ENCODE results near the gene LPP.

The LPP gene

GRCh38 chr3:188889054-188889491 lies 735.1 kb downstream of the LPP start:
- DNase-seq (ENCODE audit: low read depth), result no peak

GRCh38 chr3:188890572-188891270 lies 736.8 kb downstream of the LPP start:
- DNase-seq (ENCODE audit: low read depth), result no peak

GRCh38 chr3:188899881-188900280 lies 745.9 kb downstream of the LPP start:
- no peak for DNase-seq (ENCODE audit: low read depth)

DNA sequence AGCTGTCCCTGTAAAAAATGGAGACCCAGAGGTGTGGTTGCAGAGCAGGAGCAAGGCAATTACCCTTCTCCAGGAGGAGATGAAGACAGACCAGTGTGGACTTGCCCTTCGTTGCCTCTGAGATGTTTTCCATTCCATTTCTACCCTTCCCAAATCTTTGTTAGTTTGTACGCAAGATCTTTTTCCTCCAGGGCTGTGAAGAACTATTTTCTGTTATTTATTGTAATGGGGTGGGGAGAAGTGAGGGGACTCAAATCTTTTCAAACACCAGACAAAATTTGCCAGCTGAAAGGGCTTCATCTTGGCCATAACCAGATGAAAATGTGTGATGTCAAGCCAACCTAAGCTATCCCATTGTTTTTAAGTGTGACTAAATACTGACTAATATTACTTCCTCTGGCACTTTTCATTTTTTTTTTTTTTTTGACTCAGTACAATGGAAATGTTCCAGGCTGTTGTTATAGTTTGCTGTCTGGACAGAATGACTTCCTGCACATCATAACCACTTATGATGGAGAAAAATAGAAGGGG lies 746.5 kb downstream of the LPP start:
- no peak for DNase-seq (ENCODE audit: low read depth)

GRCh38 chr3:188901126-188901525 lies 747.2 kb downstream of the LPP start:
- DNase-seq (ENCODE audit: low read depth), result no peak

DNA sequence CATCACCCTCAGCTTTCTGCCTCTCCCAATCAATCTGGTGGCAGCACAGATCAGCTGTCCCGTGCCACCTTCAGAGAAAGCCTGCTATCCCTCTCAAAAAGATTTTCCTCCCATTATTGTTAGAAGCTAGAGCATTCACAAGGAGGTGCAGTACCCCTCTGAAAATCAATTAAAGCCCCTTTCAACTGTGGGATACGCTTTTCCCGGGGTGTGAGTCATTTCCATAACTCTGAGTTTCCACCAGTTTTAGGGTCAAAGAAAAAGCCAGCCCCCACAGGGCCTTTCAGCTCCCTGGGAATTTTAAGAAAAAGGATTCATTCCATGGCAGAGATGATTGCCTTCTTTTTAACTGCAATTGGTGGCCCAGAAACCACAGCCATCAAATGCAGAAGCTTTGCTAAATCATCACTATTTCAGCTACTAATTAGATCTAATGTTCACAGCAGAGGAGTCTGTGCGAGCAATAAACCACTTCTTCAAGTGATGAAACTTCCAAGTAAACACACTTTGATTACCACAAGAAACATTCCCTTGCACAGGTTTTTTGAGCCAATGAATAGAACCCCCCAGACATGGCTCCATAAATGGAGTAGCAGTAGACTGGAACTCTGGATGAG lies 747.8 kb downstream of the LPP start:
- DNase-seq (ENCODE audit: low read depth), result no peak

DNA sequence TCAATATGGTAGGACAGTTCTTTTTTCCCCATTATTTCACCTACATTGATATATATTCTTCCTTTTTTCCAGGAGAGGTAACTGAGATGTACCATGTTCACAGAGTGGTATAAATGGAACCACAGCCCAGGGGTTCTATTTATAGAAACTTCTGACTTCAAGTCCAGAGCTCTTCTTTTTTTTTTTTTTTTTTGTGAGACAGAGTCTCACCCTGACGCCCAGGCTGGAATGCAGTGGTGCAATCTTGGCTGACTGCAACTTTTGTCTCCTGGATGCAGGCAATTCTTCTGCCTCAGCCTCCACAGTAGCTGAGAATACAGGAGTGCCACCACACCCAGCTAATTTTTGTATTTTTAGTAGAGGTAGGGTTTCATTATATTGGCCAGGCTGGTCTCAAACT lies 750.7 kb downstream of the LPP start:
- no peak for DNase-seq (ENCODE audit: low read depth)

DNA sequence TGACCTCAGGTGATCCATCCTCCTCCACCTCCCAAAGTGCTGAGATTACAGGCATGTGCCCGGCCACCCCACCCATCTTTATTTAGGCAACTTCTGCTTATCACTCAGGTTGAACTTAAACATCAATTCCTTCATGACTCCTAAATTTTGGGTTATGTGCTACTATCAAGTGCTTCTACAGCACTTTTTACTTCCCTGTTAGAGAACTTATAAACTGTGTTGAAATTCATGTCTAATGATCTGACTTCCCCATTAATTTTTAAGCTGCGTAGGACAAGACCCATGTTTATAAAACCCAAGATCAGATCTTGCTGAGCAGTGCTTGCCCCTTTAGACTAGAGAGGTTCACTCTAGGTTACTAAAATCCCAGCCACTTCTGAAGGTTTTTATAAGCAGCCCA lies 751.6 kb downstream of the LPP start:
- no peak for DNase-seq (ENCODE audit: low read depth)

- DNase-seq (ENCODE audit: low read depth), result no peak
Measured at GRCh38 chr3:188906236-188906635, 752.3 kb downstream of the LPP start.

DNA sequence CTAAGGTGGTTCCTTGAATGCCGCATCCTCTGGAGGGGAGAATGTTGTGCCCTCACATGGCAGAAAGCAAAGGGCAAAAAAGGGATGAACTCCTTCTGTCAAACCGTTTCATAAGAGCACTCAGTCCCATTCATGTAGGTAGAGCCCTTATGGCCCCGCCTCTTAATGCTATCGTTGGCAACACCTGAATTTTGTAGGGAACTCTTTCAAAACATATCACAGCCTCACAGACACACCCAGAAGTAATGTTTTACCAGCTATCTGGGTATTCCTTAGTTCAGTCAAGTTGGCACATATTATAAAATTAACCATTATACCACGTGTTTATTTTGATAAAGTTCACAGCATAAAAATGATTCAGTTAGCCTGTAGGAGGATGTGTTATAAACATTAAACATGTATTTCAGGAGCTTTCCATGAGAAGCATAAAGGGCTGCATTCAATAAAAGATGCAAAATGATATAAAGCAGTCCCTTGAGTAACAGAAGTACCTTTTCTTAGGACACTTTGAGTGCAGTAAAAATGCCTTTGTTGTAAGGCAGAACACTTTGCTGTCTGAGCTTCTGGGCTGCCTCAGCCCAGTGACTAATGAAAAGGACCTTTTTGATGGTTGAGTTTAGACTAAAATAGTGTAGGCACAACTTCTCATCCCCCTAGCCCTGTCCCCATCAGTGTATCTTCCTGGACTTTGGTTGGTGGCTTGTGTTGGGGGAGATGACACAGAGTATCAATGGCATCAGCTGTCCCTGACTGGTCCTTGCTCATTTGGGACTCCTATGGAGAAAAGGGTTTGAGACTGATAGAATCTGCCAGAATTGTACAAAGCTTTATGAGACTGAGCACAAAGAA lies 754.3 kb downstream of the LPP start:
- no peak for DNase-seq (ENCODE audit: low read depth)

DNA sequence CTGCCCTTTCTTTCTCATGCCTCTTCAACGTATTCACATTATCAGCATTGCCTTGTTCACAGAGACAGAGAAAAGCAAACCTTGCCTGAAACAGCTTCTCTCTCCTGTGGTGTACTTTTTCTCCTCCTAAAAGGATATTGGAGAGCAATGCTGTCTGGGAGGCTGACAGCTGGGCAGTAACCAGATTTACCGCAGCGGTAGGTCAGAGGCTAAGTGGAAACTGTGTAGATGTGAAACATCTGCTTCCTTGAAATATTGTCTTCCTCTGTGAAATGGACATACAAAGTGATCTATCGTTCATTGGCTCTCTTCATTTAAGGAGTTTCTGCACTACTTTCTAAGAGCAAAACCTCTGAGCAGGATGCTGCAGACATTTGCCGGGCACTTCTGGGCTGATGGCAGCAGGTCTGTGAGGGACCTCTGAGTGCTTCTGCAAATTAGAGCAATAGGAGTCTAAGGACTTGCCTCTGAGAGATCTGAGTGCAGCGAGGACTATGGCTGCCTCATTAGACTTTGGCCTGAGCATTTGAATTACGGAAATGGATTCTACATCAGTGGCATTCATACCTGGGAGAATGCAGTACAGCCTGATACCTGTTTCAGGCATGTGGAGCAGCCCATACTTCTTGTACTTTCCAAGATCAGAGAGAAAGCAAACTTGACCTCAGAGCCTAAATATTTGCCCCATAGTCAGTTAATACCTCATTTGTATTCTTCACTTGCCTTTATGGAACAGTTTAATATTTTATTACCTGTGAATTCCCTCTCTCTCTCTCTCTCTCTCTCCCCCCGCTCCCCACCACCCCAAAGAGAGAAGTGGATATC lies 757.3 kb downstream of the LPP start:
- DNase-seq (ENCODE audit: low read depth), result no peak

DNA sequence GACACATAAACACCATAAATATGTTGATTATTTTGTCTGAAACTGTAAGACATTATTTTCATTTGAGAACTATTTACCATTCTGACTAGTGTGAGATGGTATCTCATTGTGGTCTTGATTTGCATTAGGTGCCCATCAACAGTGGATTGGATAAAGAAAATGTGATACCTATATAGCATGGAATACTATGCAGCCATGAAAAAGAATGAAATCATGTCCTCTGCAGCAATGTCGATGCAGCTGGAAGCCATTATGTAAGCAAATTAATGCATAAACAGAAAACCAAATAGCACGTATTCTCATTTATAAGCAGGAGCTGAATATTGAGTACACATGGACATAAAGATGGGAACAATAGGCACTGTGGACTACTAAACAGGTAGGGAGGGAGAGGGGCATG lies 759.1 kb downstream of the LPP start:
- no peak for DNase-seq (ENCODE audit: low read depth)

DNA sequence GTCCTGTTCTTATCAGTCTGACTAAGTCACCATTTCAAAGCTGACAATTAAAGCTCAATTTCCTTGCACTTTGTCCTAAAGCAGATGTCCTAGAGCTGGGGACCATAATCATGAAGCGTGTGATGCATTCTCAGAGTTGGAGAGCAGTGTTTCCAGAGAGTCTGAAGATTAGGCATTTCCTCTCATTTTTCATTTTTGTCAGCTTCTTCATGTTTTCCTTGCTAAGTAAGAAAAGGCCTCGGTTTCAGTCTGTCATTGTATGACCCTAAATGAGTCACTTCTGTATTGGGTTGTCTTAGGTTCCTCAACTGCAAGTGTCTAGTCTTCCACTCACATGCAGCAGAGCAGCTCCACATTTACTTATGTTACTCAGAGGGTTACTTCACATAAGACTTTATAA lies 760.6 kb downstream of the LPP start:
- no peak for DNase-seq (ENCODE audit: low read depth)

- no peak for DNase-seq (ENCODE audit: low read depth)
Measured at GRCh38 chr3:188915127-188915526, 761.2 kb downstream of the LPP start.

GRCh38 chr3:188916934-188917401 lies 763.0 kb downstream of the LPP start:
- no peak for DNase-seq (ENCODE audit: low read depth)

GRCh38 chr3:188918093-188918492 lies 764.1 kb downstream of the LPP start:
- no peak for DNase-seq (ENCODE audit: low read depth)

GRCh38 chr3:188923671-188924070 lies 769.7 kb downstream of the LPP start:
- DNase-seq (ENCODE audit: low read depth), result no peak

DNA sequence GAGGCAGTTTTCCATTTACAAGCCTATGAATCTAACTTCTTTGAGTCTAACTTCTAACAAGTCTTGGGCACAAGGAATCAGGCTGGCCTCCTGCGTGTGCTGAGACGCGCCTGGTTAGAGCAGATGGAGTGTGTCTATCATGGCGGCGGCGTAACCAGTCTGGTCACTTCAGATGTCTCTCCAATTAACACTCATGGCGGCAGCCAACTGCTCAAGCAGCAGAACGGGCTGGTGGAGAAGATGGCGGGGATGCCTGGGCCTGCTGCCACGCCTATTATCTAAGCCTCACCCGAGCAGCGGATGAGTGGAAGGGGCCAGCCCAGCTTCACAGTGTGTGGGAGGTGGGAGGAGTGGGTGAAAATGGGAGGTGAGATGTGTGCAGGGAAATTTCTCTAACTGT lies 771.4 kb downstream of the LPP start:
- no peak for DNase-seq (ENCODE audit: low read depth)

GRCh38 chr3:188926111-188926510 lies 772.2 kb downstream of the LPP start:
- DNase-seq (ENCODE audit: low read depth), result no peak

DNA sequence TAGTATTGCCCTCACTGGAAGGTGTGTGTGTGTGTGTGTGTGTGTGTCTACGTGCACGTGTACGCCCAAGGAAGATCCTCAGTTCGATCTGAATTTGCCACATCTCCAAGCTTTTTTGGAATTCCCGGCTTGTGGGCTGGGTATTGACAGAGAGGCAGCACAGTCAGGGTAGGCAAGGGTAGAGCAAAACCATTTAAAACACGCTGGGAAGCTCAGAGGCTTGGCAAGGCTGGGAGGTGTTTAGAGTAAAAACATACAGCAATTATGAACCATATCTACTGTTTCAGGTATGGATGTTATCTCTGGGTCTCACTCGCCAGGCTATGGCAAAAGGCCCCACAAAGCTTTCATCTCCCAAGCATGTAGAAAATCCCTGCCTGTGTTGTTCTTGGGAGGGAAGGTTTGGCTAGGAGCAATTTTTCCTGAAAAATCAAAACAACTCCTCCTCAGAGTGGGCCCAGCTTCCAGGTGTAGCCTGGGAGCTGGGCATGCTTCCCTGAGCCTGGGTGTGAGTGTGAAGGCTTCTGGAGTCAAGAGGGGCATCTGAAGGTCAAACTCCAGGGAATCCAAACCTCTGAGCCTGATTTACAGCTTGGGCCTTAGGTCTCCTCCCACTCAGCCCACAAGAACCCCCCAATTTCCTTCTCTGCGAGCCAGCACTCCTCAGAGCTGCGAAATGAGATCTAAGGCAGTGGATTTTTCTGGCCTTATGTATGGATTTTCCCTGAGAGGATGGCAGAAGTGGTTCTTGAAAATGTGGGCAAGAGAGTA lies 773.0 kb downstream of the LPP start:
- DNase-seq (ENCODE audit: low read depth), result no peak

DNA sequence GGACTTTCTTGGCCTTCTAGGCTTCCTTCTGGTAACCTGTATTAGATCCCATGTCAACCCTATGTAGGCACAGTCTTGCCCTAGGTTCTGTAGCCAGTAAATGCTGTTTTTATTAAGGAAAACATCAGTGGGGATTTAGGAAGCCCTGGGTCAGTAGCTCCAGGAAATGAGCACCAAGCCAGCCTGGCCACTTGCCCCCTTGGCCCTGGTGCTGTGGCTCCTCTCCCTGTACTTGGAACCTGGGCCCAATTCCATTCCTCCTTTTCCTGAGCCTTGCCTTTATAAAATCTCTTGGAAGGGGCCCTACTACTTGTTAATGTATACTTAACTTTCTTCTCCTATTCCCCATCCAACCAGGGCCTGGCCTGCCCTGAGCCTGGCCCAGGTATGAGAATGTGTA lies 774.0 kb downstream of the LPP start:
- no peak for DNase-seq (ENCODE audit: low read depth)

Data from activated gamma-delta T cell treated with anti-CD3 and anti-CD28 coated beads, Interleukin-2, amount 50 U/mL, for 16 hours (primary cell).